Measurements from ENCODE around the gene POMGNT2. TPM values are rescaled to one million over a fixed set of nuclear protein-coding genes. Genes with fewer than 3 reads are reported as not detected.

Gene POMGNT2
- total and polyA plus RNA-seq, 2 of the 8 experiments (the other 6 are each of a cell fraction or from before 2014, with no cell fraction given), result 13.6 to 35.7 TPM

DNA sequence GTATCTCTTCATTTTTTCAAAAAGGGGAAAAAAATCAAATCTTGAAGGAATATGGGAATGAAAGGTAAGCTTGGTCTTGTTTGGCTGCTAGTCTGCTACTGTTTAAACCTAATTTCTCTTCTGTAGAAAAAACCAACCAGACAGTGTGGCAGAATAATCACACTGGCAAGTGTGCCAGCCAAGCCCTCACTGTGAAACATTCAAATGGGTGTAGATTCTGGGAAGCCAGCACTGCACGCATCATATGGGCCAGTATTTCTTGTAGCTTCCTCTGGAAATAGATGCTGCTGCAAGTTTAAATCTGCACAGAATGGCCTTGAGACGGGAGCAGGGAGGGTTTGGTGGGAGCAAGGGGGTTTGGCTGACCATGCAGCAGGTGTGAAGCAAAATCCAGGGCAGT, 62.1 kb downstream of the POMGNT2 start (continued):
- TF ChIP-seq, protein P1, sequence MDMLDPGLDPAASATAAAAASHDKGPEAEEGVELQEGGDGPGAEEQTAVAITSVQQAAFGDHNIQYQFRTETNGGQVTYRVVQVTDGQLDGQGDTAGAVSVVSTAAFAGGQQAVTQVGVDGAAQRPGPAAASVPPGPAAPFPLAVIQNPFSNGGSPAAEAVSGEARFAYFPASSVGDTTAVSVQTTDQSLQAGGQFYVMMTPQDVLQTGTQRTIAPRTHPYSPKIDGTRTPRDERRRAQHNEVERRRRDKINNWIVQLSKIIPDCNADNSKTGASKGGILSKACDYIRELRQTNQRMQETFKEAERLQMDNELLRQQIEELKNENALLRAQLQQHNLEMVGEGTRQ (IDR thresholded peaks at IDR 0.05; ENCODE audit: low read length), result no peak
- TF ChIP-seq BACH1 (IDR thresholded peaks at IDR 0.05; ENCODE audit: low read length), result no peak
